CD4-positive, alpha-beta T cell treated with Interferon gamma for 1 hour (primary cell): Measurements from ENCODE around the gene MEF2D.

Experiments
- DNase-seq: peaks from one replicate; pipeline ENCODE4 v3.0.0-alpha.2; 2020

The MEF2D gene

GRCh38 chr1:156523801-156524480, 23.4 kb upstream of the MEF2D start:
- no peak for DNase-seq

GRCh38 chr1:156522443-156522970, 21.9 kb upstream of the MEF2D start:
- DNase-seq = no peak

- DNase-seq = no peak
These were observed 17.2 kb upstream of the MEF2D start for GRCh38 chr1:156517748-156518147.

- DNase-seq = no peak
These were observed 16.2 kb upstream of the MEF2D start for GRCh38 chr1:156516821-156517220.

DNA sequence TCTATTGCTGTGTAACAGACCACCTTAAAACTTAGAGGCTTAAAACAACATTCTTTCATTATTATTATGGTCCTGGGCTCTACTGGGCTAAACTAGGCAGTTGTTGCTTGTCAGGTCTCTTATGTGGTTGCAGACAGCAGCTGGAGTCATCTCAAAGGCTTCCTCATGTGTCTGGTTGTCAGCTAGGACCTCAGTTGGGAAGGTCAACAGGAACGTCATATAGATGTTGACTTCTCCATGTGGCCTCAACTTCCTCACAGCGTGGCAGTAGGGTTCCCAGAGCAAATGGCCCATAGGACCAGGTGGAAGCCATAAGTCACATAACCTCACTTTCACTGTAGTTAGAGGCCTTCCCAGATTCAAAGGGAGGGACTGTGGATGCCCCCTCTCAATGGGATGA, 15.4 kb upstream of the MEF2D start:
- no peak for DNase-seq

GRCh38 chr1:156513185-156513584, 12.6 kb upstream of the MEF2D start:
- no peak for DNase-seq

- peak; percentile 19 for DNase-seq
These were observed 11.1 kb upstream of the MEF2D start for GRCh38 chr1:156511644-156512043.

DNA sequence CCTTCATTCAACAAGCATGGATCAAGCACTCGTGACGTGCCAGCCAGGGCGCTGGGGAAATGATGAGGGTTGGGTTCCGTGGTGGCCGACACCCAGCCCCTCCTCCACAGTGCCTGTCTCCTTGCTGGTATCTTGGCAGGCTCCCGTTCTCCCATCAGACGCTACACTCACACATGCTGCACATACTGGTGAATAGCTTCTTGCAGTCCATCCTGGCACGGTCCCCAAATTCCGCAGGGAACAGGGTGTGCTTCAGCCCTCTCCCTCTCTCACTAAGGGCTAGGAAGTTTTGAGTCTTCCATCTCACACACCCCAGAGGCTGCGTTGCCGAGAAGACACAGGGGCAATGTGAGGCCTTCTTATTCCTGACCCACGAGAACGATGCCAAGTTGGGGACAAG, 10.1 kb upstream of the MEF2D start:
- DNase-seq = no peak

GRCh38 chr1:156509424-156510034, 9.0 kb upstream of the MEF2D start:
- no peak for DNase-seq

- no peak for DNase-seq
These were observed 8.3 kb upstream of the MEF2D start for GRCh38 chr1:156508955-156509234.

- peak; percentile 36 for DNase-seq
These were observed 7.8 kb upstream of the MEF2D start for GRCh38 chr1:156508205-156508954.

- DNase-seq = no peak
These were observed 5.9 kb upstream of the MEF2D start for GRCh38 chr1:156506450-156506849.

- no peak for DNase-seq
These were observed 5.2 kb upstream of the MEF2D start for GRCh38 chr1:156505679-156506298.

DNA sequence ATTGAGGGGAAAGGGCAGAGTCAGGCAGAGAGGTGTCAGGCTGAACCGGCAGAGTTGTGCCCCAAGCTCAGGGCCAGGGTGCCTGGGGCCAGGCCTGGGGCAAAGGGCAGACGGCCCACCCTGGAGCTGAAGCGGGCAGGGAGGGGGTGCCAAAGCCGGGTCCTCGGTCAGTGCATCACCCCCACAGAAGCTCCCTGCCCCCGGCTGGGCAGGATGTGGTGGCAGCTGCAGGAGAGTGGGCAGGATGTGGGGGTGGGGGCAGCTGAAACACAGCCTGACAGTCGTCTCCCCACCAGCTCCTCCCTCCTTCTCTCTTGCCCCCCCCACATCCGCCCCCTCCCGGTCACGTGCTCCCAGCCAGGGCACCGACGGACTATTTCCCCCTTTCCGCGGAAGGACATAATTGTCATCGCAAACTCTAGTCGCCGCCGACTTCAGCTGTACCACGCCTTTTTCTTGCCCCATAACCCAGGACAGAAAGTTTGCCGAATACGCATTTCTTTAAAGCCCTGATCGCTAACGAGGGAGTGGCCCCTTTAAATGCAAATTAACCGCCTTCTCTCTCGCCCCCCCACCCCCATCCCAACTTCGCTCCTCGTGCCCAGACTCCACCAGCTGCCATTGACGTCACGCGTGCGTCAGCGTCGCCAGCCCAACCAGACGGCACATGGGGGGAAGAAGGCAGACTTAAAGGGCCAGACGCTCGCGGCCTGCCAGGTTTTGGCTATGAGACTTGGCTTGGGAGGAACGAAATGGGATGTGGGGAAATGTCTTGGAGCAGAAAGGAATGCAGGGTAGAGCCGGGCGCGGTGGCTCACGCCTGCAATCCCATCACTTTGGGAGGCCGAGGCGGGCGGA, 4.5 kb upstream of the MEF2D start:
- DNase-seq = peak; percentile 99

DNA sequence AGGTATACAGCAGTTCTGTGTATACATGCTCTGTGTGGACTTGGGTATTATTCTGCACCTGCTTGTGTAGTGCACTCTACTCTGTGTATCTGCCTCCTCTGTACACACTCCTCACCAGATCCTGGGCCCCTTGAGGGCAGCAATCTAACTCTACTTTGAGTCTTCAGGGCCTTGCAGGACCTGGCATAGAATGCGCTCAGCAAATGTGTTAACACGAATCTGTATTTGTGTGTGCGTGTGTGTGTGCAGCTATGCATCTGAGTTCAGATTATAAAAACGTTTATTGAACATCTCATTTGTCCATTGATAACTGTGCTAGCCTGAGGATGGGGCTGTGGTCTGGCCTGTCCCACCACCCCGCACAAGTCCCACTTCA, 3.9 kb upstream of the MEF2D start:
- no peak for DNase-seq

DNA sequence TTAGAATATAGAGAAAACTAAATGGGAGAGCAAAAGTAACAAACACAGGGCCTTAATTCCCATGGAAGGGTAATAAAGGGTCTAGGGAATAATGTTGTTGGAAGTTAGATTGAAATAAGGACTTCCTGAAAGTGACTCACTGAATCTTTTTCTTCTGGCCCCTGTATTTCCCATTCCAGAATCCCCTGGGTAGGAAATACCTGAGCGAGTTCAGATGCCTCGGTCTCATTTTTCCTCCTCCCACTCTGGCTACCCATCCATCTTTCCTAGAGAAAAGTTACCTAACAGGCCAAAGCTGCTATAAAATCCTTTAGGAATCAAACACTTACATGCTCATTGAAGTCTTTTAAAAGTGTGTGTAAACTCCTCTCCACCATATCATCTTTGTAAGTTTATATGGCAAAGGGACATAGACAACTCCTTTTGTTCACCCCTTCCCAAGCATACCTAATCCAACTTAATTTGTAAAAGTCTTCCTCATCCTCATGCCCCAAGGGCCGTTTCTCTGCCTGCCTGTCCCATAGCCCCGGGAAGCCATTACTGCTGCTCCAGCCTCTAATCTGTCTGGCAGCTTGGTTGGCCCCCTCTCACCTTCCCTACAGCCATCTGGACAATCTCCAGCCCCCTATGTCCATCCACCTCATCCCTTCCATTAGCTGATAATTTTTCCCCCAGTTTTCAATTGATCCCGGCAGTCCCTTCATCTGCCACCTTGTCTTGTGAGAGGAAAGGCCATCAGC, 3.3 kb upstream of the MEF2D start:
- DNase-seq = no peak

GRCh38 chr1:156502894-156503697, 2.5 kb upstream of the MEF2D start:
- DNase-seq = no peak

GRCh38 chr1:156502391-156502893, 1.9 kb upstream of the MEF2D start:
- no peak for DNase-seq

GRCh38 chr1:156500793-156501506, 375 bp upstream of the MEF2D start:
- DNase-seq = peak; percentile 92

- DNase-seq = peak; percentile 55
These were observed 583 bp downstream of the MEF2D start for GRCh38 chr1:156499842-156500542.
